ENCODE measurements around the gene SIK3.

SIK3 gene

DNA sequence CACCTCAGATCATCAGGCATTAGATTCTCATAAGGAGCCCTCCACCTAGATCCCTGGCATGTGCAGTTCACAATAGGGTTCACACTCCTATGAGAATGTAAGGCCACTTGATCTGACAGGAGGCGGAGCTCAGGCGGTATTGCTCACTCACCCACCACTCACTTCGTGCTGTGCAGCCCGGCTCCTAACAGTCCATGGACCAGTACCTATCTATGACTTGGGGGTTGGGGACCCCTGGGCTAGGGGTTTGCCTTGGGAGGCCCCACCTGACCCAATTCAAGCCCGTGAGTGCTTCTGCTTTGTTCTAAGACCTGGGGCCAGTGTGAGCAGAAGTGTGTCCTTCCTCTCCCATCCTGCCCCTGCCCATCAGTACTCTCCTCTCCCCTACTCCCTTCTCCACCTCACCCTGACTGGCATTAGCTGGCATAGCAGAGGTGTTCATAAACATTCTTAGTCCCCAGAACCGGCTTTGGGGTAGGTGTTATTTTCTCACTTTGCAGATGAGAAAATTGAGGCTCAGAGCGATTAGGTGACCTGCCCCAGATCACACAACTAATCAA lies 266.4 kb downstream of the SIK3 start:
- Histone ChIP-seq H3K4me3 (replicated peaks; ENCODE audit: insufficient read depth, low read length) (no peak overlapping the region), H3K27me3 (ENCODE audit: insufficient read depth, poor library complexity, severe bottlenecking) (no peaks in the 10 kb centered on the region), H3K27ac (replicated peaks) (no peak overlapping the region)
- DNase-seq (ENCODE audit: low read depth in 1 of 2, low spot score in 1 of 2): no peak
- TF ChIP-seq, protein P1, sequence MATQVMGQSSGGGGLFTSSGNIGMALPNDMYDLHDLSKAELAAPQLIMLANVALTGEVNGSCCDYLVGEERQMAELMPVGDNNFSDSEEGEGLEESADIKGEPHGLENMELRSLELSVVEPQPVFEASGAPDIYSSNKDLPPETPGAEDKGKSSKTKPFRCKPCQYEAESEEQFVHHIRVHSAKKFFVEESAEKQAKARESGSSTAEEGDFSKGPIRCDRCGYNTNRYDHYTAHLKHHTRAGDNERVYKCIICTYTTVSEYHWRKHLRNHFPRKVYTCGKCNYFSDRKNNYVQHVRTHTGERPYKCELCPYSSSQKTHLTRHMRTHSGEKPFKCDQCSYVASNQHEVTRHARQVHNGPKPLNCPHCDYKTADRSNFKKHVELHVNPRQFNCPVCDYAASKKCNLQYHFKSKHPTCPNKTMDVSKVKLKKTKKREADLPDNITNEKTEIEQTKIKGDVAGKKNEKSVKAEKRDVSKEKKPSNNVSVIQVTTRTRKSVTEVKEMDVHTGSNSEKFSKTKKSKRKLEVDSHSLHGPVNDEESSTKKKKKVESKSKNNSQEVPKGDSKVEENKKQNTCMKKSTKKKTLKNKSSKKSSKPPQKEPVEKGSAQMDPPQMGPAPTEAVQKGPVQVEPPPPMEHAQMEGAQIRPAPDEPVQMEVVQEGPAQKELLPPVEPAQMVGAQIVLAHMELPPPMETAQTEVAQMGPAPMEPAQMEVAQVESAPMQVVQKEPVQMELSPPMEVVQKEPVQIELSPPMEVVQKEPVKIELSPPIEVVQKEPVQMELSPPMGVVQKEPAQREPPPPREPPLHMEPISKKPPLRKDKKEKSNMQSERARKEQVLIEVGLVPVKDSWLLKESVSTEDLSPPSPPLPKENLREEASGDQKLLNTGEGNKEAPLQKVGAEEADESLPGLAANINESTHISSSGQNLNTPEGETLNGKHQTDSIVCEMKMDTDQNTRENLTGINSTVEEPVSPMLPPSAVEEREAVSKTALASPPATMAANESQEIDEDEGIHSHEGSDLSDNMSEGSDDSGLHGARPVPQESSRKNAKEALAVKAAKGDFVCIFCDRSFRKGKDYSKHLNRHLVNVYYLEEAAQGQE (IDR thresholded peaks at IDR 0.05; ENCODE audit: insufficient replicate concordance, low read depth): no peak
- TF ChIP-seq SPI1 (IDR thresholded peaks at IDR 0.05; ENCODE audit: borderline replicate concordance, low read depth): no peak
- no peak for TF ChIP-seq GABPA (IDR thresholded peaks at IDR 0.05; ENCODE audit: low read depth)
- TF ChIP-seq POLR2AphosphoS5 (IDR thresholded peaks at IDR 0.05; ENCODE audit: low read depth): no peak
- TF ChIP-seq CTCF (IDR thresholded peaks at IDR 0.05; ENCODE audit: insufficient read depth, low read length): no peak

DNA sequence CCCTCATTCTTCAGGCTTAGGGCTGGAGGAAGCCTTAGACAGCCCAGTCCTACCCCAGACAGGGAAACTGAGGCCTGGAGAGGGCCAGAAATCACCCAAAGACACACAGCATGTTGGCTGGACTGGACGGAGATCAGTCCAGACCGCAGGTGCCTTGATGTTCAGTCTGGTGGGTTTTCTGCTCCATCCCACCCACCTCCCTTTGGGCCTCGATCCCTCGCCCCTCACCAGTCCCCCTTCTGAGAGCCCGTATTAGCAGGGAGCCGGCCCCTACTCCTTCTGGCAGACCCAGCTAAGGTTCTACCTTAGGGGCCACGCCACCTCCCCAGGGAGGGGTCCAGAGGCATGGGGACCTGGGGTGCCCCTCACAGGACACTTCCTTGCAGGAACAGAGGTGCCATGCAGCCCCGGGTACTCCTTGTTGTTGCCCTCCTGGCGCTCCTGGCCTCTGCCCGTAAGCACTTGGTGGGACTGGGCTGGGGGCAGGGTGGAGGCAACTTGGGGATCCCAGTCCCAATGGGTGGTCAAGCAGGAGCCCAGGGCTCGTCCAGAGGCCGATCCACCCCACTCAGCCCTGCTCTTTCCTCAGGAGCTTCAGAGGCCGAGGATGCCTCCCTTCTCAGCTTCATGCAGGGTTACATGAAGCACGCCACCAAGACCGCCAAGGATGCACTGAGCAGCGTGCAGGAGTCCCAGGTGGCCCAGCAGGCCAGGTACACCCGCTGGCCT lies 267.9 kb downstream of the SIK3 start:
- H3K27me3 ChIP-seq (ENCODE audit: insufficient read depth, poor library complexity, severe bottlenecking): no peaks in the 10 kb centered on the region
- no peak for DNase-seq (ENCODE audit: low read depth in 1 of 2, low spot score in 1 of 2)
- TF ChIP-seq CTCF (IDR thresholded peaks at IDR 0.05; ENCODE audit: insufficient read depth, low read length) (no peak), GABPA (IDR thresholded peaks at IDR 0.05; ENCODE audit: low read depth) (no peak), POLR2AphosphoS5 (IDR thresholded peaks at IDR 0.05; ENCODE audit: low read depth) (no peak), SPI1 (IDR thresholded peaks at IDR 0.05; ENCODE audit: borderline replicate concordance, low read depth) (no peak)
- TF ChIP-seq, protein P1 (IDR thresholded peaks at IDR 0.05; ENCODE audit: insufficient replicate concordance, low read depth): no peak
- no peak overlapping the region for H3K27ac ChIP-seq (replicated peaks)
- H3K4me3 ChIP-seq (replicated peaks; ENCODE audit: insufficient read depth, low read length): no peak overlapping the region

DNA sequence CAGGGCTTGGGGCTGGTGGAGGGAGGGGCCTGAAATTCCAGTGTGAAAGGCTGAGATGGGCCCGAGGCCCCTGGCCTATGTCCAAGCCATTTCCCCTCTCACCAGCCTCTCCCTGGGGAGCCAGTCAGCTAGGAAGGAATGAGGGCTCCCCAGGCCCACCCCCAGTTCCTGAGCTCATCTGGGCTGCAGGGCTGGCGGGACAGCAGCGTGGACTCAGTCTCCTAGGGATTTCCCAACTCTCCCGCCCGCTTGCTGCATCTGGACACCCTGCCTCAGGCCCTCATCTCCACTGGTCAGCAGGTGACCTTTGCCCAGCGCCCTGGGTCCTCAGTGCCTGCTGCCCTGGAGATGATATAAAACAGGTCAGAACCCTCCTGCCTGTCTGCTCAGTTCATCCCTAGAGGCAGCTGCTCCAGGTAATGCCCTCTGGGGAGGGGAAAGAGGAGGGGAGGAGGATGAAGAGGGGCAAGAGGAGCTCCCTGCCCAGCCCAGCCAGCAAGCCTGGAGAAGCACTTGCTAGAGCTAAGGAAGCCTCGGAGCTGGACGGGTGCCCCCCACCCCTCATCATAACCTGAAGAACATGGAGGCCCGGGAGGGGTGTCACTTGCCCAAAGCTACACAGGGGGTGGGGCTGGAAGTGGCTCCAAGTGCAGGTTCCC lies 268.6 kb downstream of the SIK3 start, which contains the start of gene APOC3:
Gene APOC3 (plus strand): TSS at position 383 of the 659 bp plus-strand sequence. CDS start 676 bp downstream, outside the sequence.
- no peak for TF ChIP-seq CTCF (IDR thresholded peaks at IDR 0.05; ENCODE audit: insufficient read depth, low read length)
- TF ChIP-seq GABPA (IDR thresholded peaks at IDR 0.05; ENCODE audit: low read depth): no peak
- TF ChIP-seq SPI1 (IDR thresholded peaks at IDR 0.05; ENCODE audit: borderline replicate concordance, low read depth): no peak
- TF ChIP-seq, protein P1 (IDR thresholded peaks at IDR 0.05; ENCODE audit: insufficient replicate concordance, low read depth): no peak
- no peak for TF ChIP-seq POLR2AphosphoS5 (IDR thresholded peaks at IDR 0.05; ENCODE audit: low read depth)
- DNase-seq (ENCODE audit: low read depth in 1 of 2, low spot score in 1 of 2): no peak
- H3K27me3 ChIP-seq (ENCODE audit: insufficient read depth, poor library complexity, severe bottlenecking): no peaks in the 10 kb centered on the region
- H3K4me3 ChIP-seq (replicated peaks; ENCODE audit: insufficient read depth, low read length): no peak within 1 kb of the TSS
- no peak within 1 kb of the TSS for H3K27ac ChIP-seq (replicated peaks)

Measured in HL-60 (cell line).